SK-N-MC (cell line): ENCODE results near the gene HEATR1.
"Not testable (repeated sequence)": the region's sequence is repeated elsewhere in the genome, so short reads cannot be mapped to it uniquely, and the experiment has no call there.

Source experiments
- DNase-seq: peaks from one replicate; pipeline ENCODE4 v3.0.0-alpha.2; 2011; ENCODE audit warnings: low read depth, low spot score
- H3K27ac ChIP-seq: fragments of 200-600 bp; sonication (generic); 2 replicates; pipeline ENCODE4 v1.5.1; 2016; ENCODE audit warnings: mixed run types
- H3K36me3 ChIP-seq: fragments of 200-600 bp; sonication (generic); 2 replicates; pipeline ENCODE4 v1.6.1; 2017; ENCODE audit warnings: antibody characterized with exemption, low read length, mixed read lengths; ENCODE audit not compliant: insufficient read depth
- H3K4me3 ChIP-seq: fragments of 200-600 bp; sonication (generic); 2 replicates; pipeline ENCODE4 v1.5.1; 2016
- H3K9ac ChIP-seq: fragments of 200-600 bp; sonication (generic); 2 replicates; pipeline ENCODE4 v1.8.0; 2017; ENCODE audit warnings: mixed run types, mixed read lengths; ENCODE audit not compliant: insufficient read length
- H3K9me3 ChIP-seq: fragments of 200-600 bp; sonication (generic); 2 replicates; pipeline ENCODE4 v1.6.1; 2017; ENCODE audit warnings: low read depth, mild to moderate bottlenecking, antibody characterized with exemption, low read length, moderate library complexity, mixed read lengths
- EZH2 ChIP-seq: fragments of 200-600 bp; sonication (generic); IDR thresholded peaks from one replicate; pipeline ENCODE4 v1.6.1; 2017; ENCODE audit warnings: antibody characterized with exemption
- FOXP2 ChIP-seq: optimal IDR thresholded peaks from 2 replicates; pipeline ENCODE3; 2011; ENCODE audit warnings: mild to moderate bottlenecking, moderate library complexity; ENCODE audit not compliant: insufficient read depth; ENCODE audit errors: extremely low read length, control extremely low read depth
- POLR2AphosphoS5 ChIP-seq: IDR thresholded peaks from 2 replicates; pipeline ENCODE4 v1.6.1; 2012; ENCODE audit warnings: mild to moderate bottlenecking, low read depth, low read length, borderline replicate concordance

Gene HEATR1

GRCh38 chr1:236602171-236602570 lies 2.1 kb downstream of the HEATR1 start:
- peaks cover 59% of the 10 kb centered on the region for H3K36me3 ChIP-seq
- H3K4me3 ChIP-seq: no peak overlapping the region
- no peak overlapping the region for H3K27ac ChIP-seq
- no peak overlapping the region for H3K9ac ChIP-seq
- no peak for DNase-seq
- no peaks in the 10 kb centered on the region for H3K9me3 ChIP-seq
- TF ChIP-seq POLR2AphosphoS5: no peak
- TF ChIP-seq EZH2: no peak
- no peak for TF ChIP-seq FOXP2

- TF ChIP-seq EZH2 (no peak), FOXP2 (no peak), POLR2AphosphoS5 (no peak)
- H3K9ac ChIP-seq: no peak overlapping the region
- H3K9me3 ChIP-seq: no peaks in the 10 kb centered on the region
- no peak overlapping the region for H3K4me3 ChIP-seq
- H3K27ac ChIP-seq: no peak overlapping the region
- peaks cover 98% of the 10 kb centered on the region for H3K36me3 ChIP-seq
- DNase-seq: no peak
Measured at GRCh38 chr1:236590553-236591150, 13.7 kb downstream of the HEATR1 start.

- Histone ChIP-seq H3K9me3 (no peaks in the 10 kb centered on the region), H3K36me3 (peaks cover 98% of the 10 kb centered on the region), H3K4me3 (no peak overlapping the region), H3K27ac (no peak overlapping the region; the same call in 1 of the 2 replicates), H3K9ac (no peak overlapping the region)
- TF ChIP-seq POLR2AphosphoS5 (no peak), FOXP2 (no peak), EZH2 (no peak)
- no peak for DNase-seq
Measured at GRCh38 chr1:236589531-236589930, 14.8 kb downstream of the HEATR1 start.

- Histone ChIP-seq H3K9me3 (no peaks in the 10 kb centered on the region), H3K36me3 (peaks cover 92% of the 10 kb centered on the region), H3K27ac (no peak overlapping the region), H3K9ac (no peak overlapping the region), H3K4me3 (no peak overlapping the region)
- TF ChIP-seq POLR2AphosphoS5 (no peak), FOXP2 (no peak), EZH2 (no peak)
- no peak for DNase-seq
Measured at GRCh38 chr1:236581528-236581927, 22.8 kb downstream of the HEATR1 start.

GRCh38 chr1:236580404-236580803 lies 23.9 kb downstream of the HEATR1 start:
- H3K9ac ChIP-seq, H3K27ac ChIP-seq, H3K9me3 ChIP-seq, DNase-seq, H3K4me3 ChIP-seq: not testable (repeated sequence)
- H3K36me3 ChIP-seq: peaks cover 92% of the 10 kb centered on the region

GRCh38 chr1:236578661-236579060 lies 25.7 kb downstream of the HEATR1 start:
- Histone ChIP-seq H3K4me3 (no peak overlapping the region), H3K27ac (peak overlapping the region; percentile 5), H3K36me3 (peaks cover 91% of the 10 kb centered on the region), H3K9ac (no peak overlapping the region), H3K9me3 (no peaks in the 10 kb centered on the region)
- DNase-seq: no peak
- TF ChIP-seq POLR2AphosphoS5 (no peak), EZH2 (no peak), FOXP2 (no peak)

GRCh38 chr1:236577041-236577440 lies 27.3 kb downstream of the HEATR1 start:
- H3K9me3 ChIP-seq, H3K9ac ChIP-seq, H3K27ac ChIP-seq, DNase-seq, H3K4me3 ChIP-seq: not testable (repeated sequence)
- peaks cover 94% of the 10 kb centered on the region for H3K36me3 ChIP-seq

GRCh38 chr1:236576004-236576403 lies 28.3 kb downstream of the HEATR1 start:
- Histone ChIP-seq H3K9ac (no peak overlapping the region), H3K4me3 (no peak overlapping the region), H3K27ac (no peak overlapping the region), H3K9me3 (no peaks in the 10 kb centered on the region), H3K36me3 (peaks cover 93% of the 10 kb centered on the region)
- no peak for DNase-seq
- no peak for TF ChIP-seq POLR2AphosphoS5
- no peak for TF ChIP-seq EZH2
- no peak for TF ChIP-seq FOXP2

GRCh38 chr1:236575523-236575922 lies 28.8 kb downstream of the HEATR1 start:
- H3K9me3 ChIP-seq: no peaks in the 10 kb centered on the region
- H3K27ac ChIP-seq: 0 out of 2 replicates have a peak overlapping the region, but pooled peaks have one; percentile 23
- H3K4me3 ChIP-seq: no peak overlapping the region
- peaks cover 95% of the 10 kb centered on the region for H3K36me3 ChIP-seq
- TF ChIP-seq EZH2 (no peak), POLR2AphosphoS5 (no peak)
- H3K9ac ChIP-seq: no peak overlapping the region
- DNase-seq: no peak
